Vagina (tissue), 2 donors: ENCODE measurements around the gene MAB21L3.
"Not testable (repeated sequence)": the region's sequence is repeated elsewhere in the genome, so short reads cannot be mapped to it uniquely, and the experiment has no call there.

Source experiments
- POLR2A ChIP-seq, 2 donors: fragments of 450-650 bp; IDR thresholded peaks; one replicate each; pipeline ENCODE4 v1.6.1; 2017; ENCODE audit warnings: antibody characterized with exemption in 2 of 2, mild to moderate bottlenecking in 2 of 2, moderate library complexity in 2 of 2
- TF ChIP-seq, protein P1 (sequence below), 3 experiments: fragments of 450-650 bp in 2 of 3; fragments of 200-600 bp in 1 of 3; sonication (generic) in 1 of 3; IDR thresholded peaks; one replicate each; pipeline ENCODE4 v1.5.1; 2017 to 2019; ENCODE audit warnings: antibody characterized with exemption in 3 of 3, mild to moderate bottlenecking in 2 of 3, moderate library complexity in 2 of 3

DNA sequence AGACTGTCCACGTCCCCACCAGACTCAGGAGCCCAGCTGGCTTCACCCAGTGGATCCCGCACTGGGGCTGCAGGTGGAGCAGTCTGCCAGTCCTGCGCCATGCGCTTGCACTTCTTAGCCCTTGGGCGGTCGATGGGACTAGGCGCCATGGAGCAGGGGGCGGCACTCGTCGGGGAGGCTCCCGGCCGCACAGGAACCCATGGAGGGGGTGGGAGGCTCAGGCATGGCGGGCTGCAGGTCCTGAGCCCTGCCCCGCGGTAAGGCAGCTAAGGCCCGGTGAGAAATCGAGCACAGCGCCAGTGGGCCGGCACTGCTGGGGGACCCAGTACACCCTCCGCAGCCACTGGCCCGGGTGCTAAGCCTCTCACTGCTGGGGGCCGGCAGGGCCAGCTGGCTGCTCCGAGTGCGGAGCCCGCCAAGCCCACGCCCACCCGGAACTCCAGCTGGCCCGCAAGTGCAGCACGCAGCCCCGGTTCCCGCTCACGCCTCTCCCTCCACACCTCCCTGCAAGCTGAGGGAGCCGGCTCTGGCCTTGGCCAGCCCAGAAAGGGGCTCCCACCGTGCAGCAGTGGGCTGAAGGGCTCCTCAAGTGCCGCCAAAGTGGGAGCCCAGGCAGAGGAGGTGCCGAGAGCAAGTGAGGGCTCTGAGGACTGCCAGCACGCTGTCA is 35.4 kb downstream of the MAB21L3 start:
- TF ChIP-seq, protein P1, sequence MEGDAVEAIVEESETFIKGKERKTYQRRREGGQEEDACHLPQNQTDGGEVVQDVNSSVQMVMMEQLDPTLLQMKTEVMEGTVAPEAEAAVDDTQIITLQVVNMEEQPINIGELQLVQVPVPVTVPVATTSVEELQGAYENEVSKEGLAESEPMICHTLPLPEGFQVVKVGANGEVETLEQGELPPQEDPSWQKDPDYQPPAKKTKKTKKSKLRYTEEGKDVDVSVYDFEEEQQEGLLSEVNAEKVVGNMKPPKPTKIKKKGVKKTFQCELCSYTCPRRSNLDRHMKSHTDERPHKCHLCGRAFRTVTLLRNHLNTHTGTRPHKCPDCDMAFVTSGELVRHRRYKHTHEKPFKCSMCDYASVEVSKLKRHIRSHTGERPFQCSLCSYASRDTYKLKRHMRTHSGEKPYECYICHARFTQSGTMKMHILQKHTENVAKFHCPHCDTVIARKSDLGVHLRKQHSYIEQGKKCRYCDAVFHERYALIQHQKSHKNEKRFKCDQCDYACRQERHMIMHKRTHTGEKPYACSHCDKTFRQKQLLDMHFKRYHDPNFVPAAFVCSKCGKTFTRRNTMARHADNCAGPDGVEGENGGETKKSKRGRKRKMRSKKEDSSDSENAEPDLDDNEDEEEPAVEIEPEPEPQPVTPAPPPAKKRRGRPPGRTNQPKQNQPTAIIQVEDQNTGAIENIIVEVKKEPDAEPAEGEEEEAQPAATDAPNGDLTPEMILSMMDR (IDR thresholded peaks at IDR 0.05), result not testable (repeated sequence)
- not testable (repeated sequence) for TF ChIP-seq POLR2A (IDR thresholded peaks at IDR 0.05)
